Stimulated activated CD4-positive, alpha-beta T cell treated with anti-CD3 and anti-CD28 coated beads, Interleukin-4, amount 100 ng/mL, for 1 hour (primary cell): ENCODE results near the gene GLIS1.

ENCODE experiments used
- DNase-seq: peaks from one replicate; pipeline ENCODE4 v3.0.0-alpha.2; 2020

GLIS1 gene

GRCh38 chr1:53735261-53735660, 3.7 kb downstream of the GLIS1 start:
- no peak for DNase-seq

- no peak for DNase-seq
Measured at GRCh38 chr1:53734650-53735211, 4.2 kb downstream of the GLIS1 start.

- no peak for DNase-seq
Measured at GRCh38 chr1:53733975-53734649, 4.9 kb downstream of the GLIS1 start.

- no peak for DNase-seq
Measured at GRCh38 chr1:53733447-53733931, 5.5 kb downstream of the GLIS1 start.

GRCh38 chr1:53732912-53733317, 6.0 kb downstream of the GLIS1 start:
- DNase-seq, result no peak

GRCh38 chr1:53732409-53732808, 6.6 kb downstream of the GLIS1 start:
- no peak for DNase-seq

- DNase-seq, result no peak
Measured at GRCh38 chr1:53731779-53732305, 7.1 kb downstream of the GLIS1 start.

GRCh38 chr1:53731043-53731600, 7.8 kb downstream of the GLIS1 start:
- DNase-seq, result no peak

- no peak for DNase-seq
Measured at GRCh38 chr1:53730224-53730865, 8.6 kb downstream of the GLIS1 start.

- DNase-seq, result no peak
Measured at GRCh38 chr1:53729456-53730223, 9.3 kb downstream of the GLIS1 start.

- no peak for DNase-seq
Measured at GRCh38 chr1:53728702-53729455, 10.1 kb downstream of the GLIS1 start.

- no peak for DNase-seq
Measured at GRCh38 chr1:53728196-53728595, 10.8 kb downstream of the GLIS1 start.

GRCh38 chr1:53727461-53728092, 11.4 kb downstream of the GLIS1 start:
- no peak for DNase-seq

- DNase-seq, result no peak
Measured at GRCh38 chr1:53726009-53726600, 12.9 kb downstream of the GLIS1 start.

- DNase-seq, result no peak
Measured at GRCh38 chr1:53725238-53725689, 13.7 kb downstream of the GLIS1 start.

- no peak for DNase-seq
Measured at GRCh38 chr1:53722025-53722424, 16.9 kb downstream of the GLIS1 start.

- DNase-seq, result no peak
Measured at GRCh38 chr1:53721088-53721487, 17.9 kb downstream of the GLIS1 start.

- DNase-seq, result no peak
Measured at GRCh38 chr1:53719469-53719868, 19.5 kb downstream of the GLIS1 start.

- no peak for DNase-seq
Measured at GRCh38 chr1:53718443-53718842, 20.5 kb downstream of the GLIS1 start.

GRCh38 chr1:53717025-53717804, 21.7 kb downstream of the GLIS1 start:
- no peak for DNase-seq
